H1 (cell line): ENCODE data around the gene CDC45. TPM values are rescaled to one million over a fixed set of nuclear protein-coding genes. Genes with fewer than 3 reads are reported as not detected.

Experiments
- CTCF ChIA-PET: fragments of 300-600 bp; sonication (Branson Sonifier 250); formaldehyde crosslinking; loops from one replicate; lab custom pipeline; 2021; ENCODE audit not compliant: partially characterized antibody; lab: Charles Lee
- POLR2A ChIA-PET: fragments of 300-600 bp; sonication (Branson Sonifier 250); formaldehyde crosslinking; loops from one replicate; lab custom pipeline; 2021; ENCODE audit warnings: inconsistent platforms; ENCODE audit not compliant: partially characterized antibody; lab: Charles Lee
- DNase-seq, 2 experiments: peaks; one replicate each; pipeline versions ENCODE4 v3.0.0 to v3.0.0-alpha.2; 2010 to 2022; ENCODE audit warnings: low spot score in 2 of 2, low read depth in 1 of 2, mixed read lengths in 1 of 2
- FAIRE-seq: peaks from 2 replicates; lab custom pipeline; 2011; peaks lifted over from hg19 to GRCh38; lab: Jason Lieb, UNC
- H2AFZ ChIP-seq: 2 replicates; pipeline ENCODE4 v1.8.1; 2012; ENCODE audit warnings: low read length, inconsistent platforms
- H2AK5ac ChIP-seq: 2 replicates; pipeline ENCODE4 v1.6.1; 2013; ENCODE audit warnings: low read depth, low read length
- H2BK120ac ChIP-seq: replicated peaks from 2 replicates; pipeline ENCODE3; 2013; ENCODE audit warnings: low read depth, low read length, inconsistent platforms
- H2BK12ac ChIP-seq: 2 replicates; pipeline ENCODE4 v1.6.1; 2013; ENCODE audit warnings: low read depth, low read length
- H2BK15ac ChIP-seq: 2 replicates; pipeline ENCODE4 v1.6.1; 2013; ENCODE audit warnings: low read length
- H2BK20ac ChIP-seq: 2 replicates; pipeline ENCODE4 v1.6.1; 2013; ENCODE audit warnings: low read length
- H2BK5ac ChIP-seq: 2 replicates; pipeline ENCODE4 v1.6.1; 2013; ENCODE audit warnings: low read depth, low read length
- H3K14ac ChIP-seq: 2 replicates; pipeline ENCODE4 v1.6.1; 2013; ENCODE audit warnings: inconsistent platforms; ENCODE audit not compliant: insufficient read length
- H3K18ac ChIP-seq: 2 replicates; pipeline ENCODE4 v1.6.1; 2013; ENCODE audit warnings: low read length; ENCODE audit errors: extremely low read depth
- H3K23ac ChIP-seq: 2 replicates; pipeline ENCODE4 v1.6.1; 2013; ENCODE audit warnings: inconsistent platforms; ENCODE audit not compliant: insufficient read length
- H3K23me2 ChIP-seq: 2 replicates; pipeline ENCODE4 v1.6.1; 2013; ENCODE audit warnings: low read depth, low read length
- H3K27ac ChIP-seq: 2 replicates; pipeline ENCODE4 v1.6.1; 2011; ENCODE audit warnings: low read depth, low read length, inconsistent platforms
- H3K27me3 ChIP-seq, 4 experiments: replicated peaks in 1 of 4; 1 replicate in 1 of 4; 2 replicates in 3 of 4; pipeline versions ENCODE4 v1.6.1 to v1.8.1; 2011 to 2013; ENCODE audit warnings: low read length in 3 of 4, mild to moderate bottlenecking in 3 of 4, inconsistent platforms in 2 of 4, mixed read lengths in 2 of 4, moderate library complexity in 1 of 4; ENCODE audit not compliant: control insufficient read depth in 3 of 4, insufficient read depth in 3 of 4; ENCODE audit errors: extremely low read depth in 1 of 4
- H3K36me3 ChIP-seq, 4 experiments: 2 replicates each; pipeline versions ENCODE4 v1.6.1 to v1.8.1; 2011 to 2013; ENCODE audit warnings: mild to moderate bottlenecking in 4 of 4, low read length in 3 of 4, moderate library complexity in 2 of 4, control low read depth in 1 of 4, inconsistent platforms in 1 of 4; ENCODE audit not compliant: insufficient read depth in 4 of 4, control insufficient read depth in 2 of 4
- H3K4ac ChIP-seq: replicated peaks from 2 replicates; pipeline ENCODE3; 2013; ENCODE audit warnings: low read length, low read depth, mixed read lengths, inconsistent platforms; ENCODE audit not compliant: insufficient read length
- H3K4me1 ChIP-seq, 4 experiments: replicated peaks in 1 of 4; 1 replicate in 1 of 4; 2 replicates in 3 of 4; pipeline versions ENCODE4 v1.6.1 to v1.8.1; 2011 to 2013; ENCODE audit warnings: low read length in 3 of 4, inconsistent platforms in 2 of 4, mixed read lengths in 1 of 4; ENCODE audit not compliant: insufficient read depth in 4 of 4, control insufficient read depth in 3 of 4
- H3K4me2 ChIP-seq, 2 experiments: 2 replicates each; pipeline versions ENCODE4 v1.6.1 to v1.8.1; 2011 to 2013; ENCODE audit warnings: low read depth in 2 of 2, low read length in 2 of 2, control low read depth in 1 of 2, inconsistent platforms in 1 of 2, mild to moderate bottlenecking in 1 of 2; ENCODE audit not compliant: insufficient read depth in 1 of 2
- H3K4me3 ChIP-seq, 4 experiments: fragments of 200-600, 300-600 bp in 1 of 4; sonication (generic), shearing (Covaris generic), sonication (Bioruptor Twin) in 1 of 4; 2 replicates each; pipeline versions ENCODE4 v1.5.1 to v1.8.1; 2011 to 2016; ENCODE audit warnings: low read length in 4 of 4, low read depth in 3 of 4, control low read depth in 2 of 4, inconsistent platforms in 2 of 4, mild to moderate bottlenecking in 2 of 4, mixed read lengths in 1 of 4, moderate library complexity in 1 of 4; ENCODE audit not compliant: insufficient read depth in 2 of 4; ENCODE audit errors: extremely low read depth in 1 of 4
- H3K56ac ChIP-seq: replicated peaks from 2 replicates; pipeline ENCODE3; 2013; ENCODE audit warnings: low read depth, mild to moderate bottlenecking, mixed read lengths, low read length, inconsistent platforms; ENCODE audit not compliant: insufficient read length
- H3K79me1 ChIP-seq: 2 replicates; pipeline ENCODE4 v1.6.1; 2013; ENCODE audit warnings: low read depth, low read length, control low read depth
- H3K79me2 ChIP-seq, 2 experiments: 2 replicates each; pipeline versions ENCODE4 v1.6.1 to v1.8.1; 2012 to 2013; ENCODE audit warnings: low read length in 2 of 2, mild to moderate bottlenecking in 2 of 2, inconsistent platforms in 1 of 2; ENCODE audit not compliant: insufficient read depth in 2 of 2, control insufficient read depth in 1 of 2
- H3K9ac ChIP-seq, 4 experiments: replicated peaks in 1 of 4; 1 replicate in 1 of 4; 2 replicates in 3 of 4; pipeline versions ENCODE4 v1.6.1 to v1.8.1; 2011 to 2013; ENCODE audit warnings: low read depth in 3 of 4, low read length in 3 of 4, control low read depth in 2 of 4, mild to moderate bottlenecking in 2 of 4, moderate library complexity in 2 of 4, inconsistent platforms in 1 of 4; ENCODE audit errors: extremely low read depth in 1 of 4
- H3K9me3 ChIP-seq, 2 experiments: 2 replicates each; pipeline versions ENCODE4 v1.6.1 to v1.8.1; 2012 to 2013; ENCODE audit warnings: mild to moderate bottlenecking in 2 of 2, moderate library complexity in 2 of 2, control low read depth in 1 of 2, inconsistent platforms in 1 of 2, low read depth in 1 of 2, low read length in 1 of 2, mixed read lengths in 1 of 2; ENCODE audit not compliant: insufficient read depth in 2 of 2
- H4K20me1 ChIP-seq, 2 experiments: replicated peaks in 1 of 2; 2 replicates each; pipeline versions ENCODE3 to v1.8.1; 2011 to 2013; ENCODE audit warnings: inconsistent platforms in 2 of 2, low read length in 2 of 2, mild to moderate bottlenecking in 1 of 2; ENCODE audit not compliant: insufficient read depth in 2 of 2, control insufficient read depth in 1 of 2
- H4K5ac ChIP-seq: 2 replicates; pipeline ENCODE4 v1.6.1; 2013; ENCODE audit warnings: low read length, low read depth, mixed read lengths, inconsistent platforms; ENCODE audit not compliant: insufficient read length
- H4K8ac ChIP-seq: 2 replicates; pipeline ENCODE4 v1.8.0; 2013; ENCODE audit warnings: mild to moderate bottlenecking, moderate library complexity, low read length, inconsistent platforms; ENCODE audit not compliant: insufficient read depth; ENCODE audit errors: extremely low read depth
- H4K91ac ChIP-seq: replicated peaks from 2 replicates; pipeline ENCODE3; 2013; ENCODE audit warnings: low read length, mixed read lengths, inconsistent platforms; ENCODE audit not compliant: insufficient read length
- NANOG ChIP-seq: IDR thresholded peaks from 2 replicates; pipeline ENCODE4 v1.6.1; 2011; ENCODE audit warnings: low read length, low read depth, mild to moderate bottlenecking, inconsistent platforms; ENCODE audit not compliant: insufficient read depth, poor library complexity, severe bottlenecking
- PHF8 ChIP-seq: fragments of 200-600 bp; sonication (generic); conservative IDR thresholded peaks from 2 replicates; pipeline ENCODE4 v1.7.1; 2012; ENCODE audit warnings: low read depth, mild to moderate bottlenecking, inconsistent platforms, low read length, moderate library complexity
- RNF2 ChIP-seq: fragments of 200-900, 300-1000 bp; sonication (generic); IDR thresholded peaks from 2 replicates; pipeline ENCODE4 v1.7.1; 2016; ENCODE audit warnings: borderline replicate concordance, low read depth, mild to moderate bottlenecking, antibody characterized with exemption, low read length; ENCODE audit not compliant: poor library complexity, severe bottlenecking; ENCODE audit errors: missing control alignments
- WGBS, 2 experiments: shearing (Covaris generic) in 1 of 2; methylation state at CpG; one replicate each; pipeline versions ENCODE4 v1.1.6 to v1.1.7; 2013 to 2015; ENCODE audit warnings: low lambda C conversion rate in 2 of 2, mixed read lengths in 2 of 2, inconsistent platforms in 1 of 2, low coverage in 1 of 2, missing lambda C conversion rate in 1 of 2; ENCODE audit not compliant: insufficient replicate concordance in 2 of 2, insufficient coverage in 1 of 2, insufficient read length in 1 of 2; ENCODE audit errors: extremely low coverage in 1 of 2, missing lambda C conversion rate in 1 of 2; 5-methylcytosine and 5-hydroxymethylcytosine counted together
- polyA plus RNA-seq, 7 experiments: library from polyadenylated mRNA; depleted of rRNA in 3 of 7; stranded (reverse) in 5 of 7; unstranded in 2 of 7; fragments of >200 nt in 5 of 7; fragments of 200-250 nt in 2 of 7; gene quantifications; 1 replicate in 5 of 7; 2 replicates in 1 of 7; 4 replicates in 1 of 7; pipeline versions ENCODE4 v1.2.1 to v1.2.3, GENCODE V29; 2011 to 2013; ENCODE audit warnings: missing spikeins in 2 of 7, mixed read lengths in 2 of 7
- total RNA-seq: library from RNA; stranded (reverse); fragmentation: NEBNext Ultra II Directional; extraction: Animal tissue kit (Norgen Biotek cat#: 25700); gene quantifications from 2 replicates; pipeline ENCODE4 v1.2.1, GENCODE V29; 2021

Gene CDC45
- total and polyA plus RNA-seq, 2 of the 8 experiments (the other 6 are each of a cell fraction or from before 2014, with no cell fraction given) = 31.9 to 37.7 TPM

DNA sequence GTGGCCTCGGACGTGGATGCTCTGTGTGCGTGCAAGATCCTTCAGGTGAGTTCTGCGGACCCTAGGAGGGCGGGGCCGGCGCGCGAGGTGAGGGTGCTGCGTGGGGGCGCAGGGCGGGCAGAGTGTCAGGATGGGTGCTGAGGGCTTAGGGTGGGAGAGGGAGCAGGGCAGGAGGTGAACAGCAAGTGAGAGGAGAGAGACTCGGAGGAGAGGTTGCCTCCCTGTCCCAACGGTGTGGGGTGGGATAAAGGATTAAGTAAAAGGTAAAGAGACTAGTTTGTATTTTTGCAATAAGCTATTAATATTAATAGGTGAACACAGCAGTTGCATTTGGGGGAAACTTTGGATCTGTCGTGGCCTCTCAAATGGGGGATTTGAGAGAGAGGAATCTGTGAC is 451 bp downstream of the CDC45 start:
- H4K20me1 ChIP-seq = peaks cover 0 to 10% of the 10 kb centered on the region in 2 experiments
- H3K56ac ChIP-seq = no peak overlapping the region
- H3K27me3 ChIP-seq = no peaks in the 10 kb centered on the region
- peaks cover 5% of the 10 kb centered on the region for H3K79me1 ChIP-seq
- peak overlapping the region; percentile 95 to 99 (median 97) for H3K9ac ChIP-seq
- DNase-seq = no peak
- no peak for FAIRE-seq
- no peak overlapping the region for H3K4ac ChIP-seq
- no peak overlapping the region; the same call in 1 of the 2 replicates for H2AFZ ChIP-seq
- H3K23me2 ChIP-seq = peaks cover 14% of the 10 kb centered on the region
- H3K4me3 ChIP-seq = peak overlapping the region; percentile 82 to 99 (median 94)
- no peak overlapping the region for H2BK120ac ChIP-seq
- peak overlapping the region; percentile 61 to 99 for H3K4me2 ChIP-seq
- H2BK12ac ChIP-seq = no peak overlapping the region; the same call in 1 of the 2 replicates
- H2BK15ac ChIP-seq = no peak overlapping the region
- peaks cover 14 to 27% (median 18%) of the 10 kb centered on the region in 4 experiments for H3K36me3 ChIP-seq
- H3K79me2 ChIP-seq = peaks cover 3 to 46% of the 10 kb centered on the region in 2 experiments; a peak in 3 of 4 replicates
- H3K27ac ChIP-seq = peak overlapping the region; percentile 80
- peaks cover 0 to 8% (median 1%) of the 10 kb centered on the region in 4 experiments; a peak in 2 of 7 replicates for H3K4me1 ChIP-seq
- H3K18ac ChIP-seq = 0 out of 2 replicates have a peak overlapping the region, but pooled peaks have one; percentile 28
- no peak overlapping the region for H2AK5ac ChIP-seq
- H4K91ac ChIP-seq = no peak overlapping the region
- H3K9me3 ChIP-seq = no peaks in the 10 kb centered on the region
- H4K5ac ChIP-seq = no peak overlapping the region
- no peak overlapping the region for H2BK20ac ChIP-seq
- ChIA-PET CTCF (interaction anchor here (1.6 kb wide), 1 partner anchor 16 kb away, joined by 5 read pairs; no protein-coding TSS in a partner anchor), POLR2A (interaction anchor here (0.7 to 3.7 kb wide), 29 partner anchors 8 to 370 kb away, joined by 3 to 33 read pairs (median 4); partner anchors contain the start of genes C22orf39, HIRA and MRPL40)
- H4K8ac ChIP-seq = peak overlapping the region; percentile 98
- no peak overlapping the region for H3K23ac ChIP-seq
- peak; percentile 1; the same call in 1 of the 2 replicates for TF ChIP-seq PHF8
- TF ChIP-seq NANOG = no peak
- TF ChIP-seq RNF2 = no peak
- WGBS, 2 experiments = 3% methylated on average over 14 of the region's 15 CpGs; no CpG with 5 or more reads in 1 of the 2 experiments
- 0 out of 2 replicates have a peak overlapping the region, but pooled peaks have one; percentile 1 for H2BK5ac ChIP-seq
- no peak overlapping the region for H3K14ac ChIP-seq
